CD4-positive, CD25-positive, alpha-beta regulatory T cell (primary cell): ENCODE data around the gene FAM180A. TPM values are rescaled to one million over a fixed set of nuclear protein-coding genes. Genes with fewer than 3 reads are reported as not detected.

ENCODE experiments used
- ATAC-seq, 2 donors: fragments of 150-1000 bp; cut with Tn5 transposase; one replicate each; pipeline ENCODE4 v1.10.0; 2021; ENCODE audit warnings: low read depth in 2 of 2, moderate number of reproducible peaks in 2 of 2, moderate library complexity in 1 of 2
- DNase-seq, 3 donors: peaks; one replicate each; pipeline versions ENCODE4 v3.0.0 to v3.0.0-alpha.2; 2012 to 2022; ENCODE audit warnings: mixed read lengths in 1 of 3
- H3K27ac ChIP-seq: one replicate; pipeline ENCODE4 v1.7.0; 2013; ENCODE audit warnings: mild to moderate bottlenecking, low read length; ENCODE audit not compliant: insufficient read depth, poor library complexity, severe bottlenecking
- H3K27me3 ChIP-seq: one replicate; pipeline ENCODE4 v1.7.0; 2013; ENCODE audit warnings: low read length; ENCODE audit not compliant: control insufficient read depth, insufficient read depth
- H3K36me3 ChIP-seq: one replicate; pipeline ENCODE4 v1.7.0; 2013; ENCODE audit warnings: mild to moderate bottlenecking, low read length, moderate library complexity; ENCODE audit not compliant: control insufficient read depth, insufficient read depth
- H3K4me1 ChIP-seq: 2 replicates; pipeline ENCODE4 v1.7.0; 2013; ENCODE audit warnings: mild to moderate bottlenecking, low read length; ENCODE audit not compliant: insufficient read depth, control insufficient read depth, poor library complexity, severe bottlenecking
- H3K4me3 ChIP-seq: one replicate; pipeline ENCODE4 v1.7.0; 2013; ENCODE audit warnings: low read depth, mild to moderate bottlenecking, low read length, moderate library complexity
- H3K9me3 ChIP-seq, 2 experiments: 1 replicate in 1 of 2; 2 replicates in 1 of 2; pipeline ENCODE4 v1.7.0; 2013; ENCODE audit warnings: low read length in 2 of 2, mild to moderate bottlenecking in 1 of 2, moderate library complexity in 1 of 2; ENCODE audit not compliant: control insufficient read depth in 2 of 2
- H3K27ac Mint-ChIP-seq, 3 donors: one replicate each; pipeline ENCODE4 v1.8.0; 2020 to 2022; ENCODE audit warnings: mild to moderate bottlenecking in 3 of 3, mixed read lengths in 3 of 3, moderate library complexity in 2 of 3
- H3K27me3 Mint-ChIP-seq: one replicate; pipeline ENCODE4 v1.8.0; 2022; ENCODE audit warnings: mild to moderate bottlenecking, mixed read lengths
- H3K36me3 Mint-ChIP-seq: one replicate; pipeline ENCODE4 v1.8.0; 2020; ENCODE audit warnings: mixed read lengths
- H3K4me1 Mint-ChIP-seq, 4 donors: one replicate each; pipeline ENCODE4 v1.8.0; 2020 to 2022; ENCODE audit warnings: mixed read lengths in 4 of 4, mild to moderate bottlenecking in 1 of 4
- H3K4me3 Mint-ChIP-seq, 4 donors: one replicate each; pipeline ENCODE4 v1.8.0; 2020 to 2022; ENCODE audit warnings: mild to moderate bottlenecking in 4 of 4, mixed read lengths in 4 of 4, moderate library complexity in 3 of 4
- H3K9me3 Mint-ChIP-seq, 7 donors: one replicate each; pipeline ENCODE4 v1.8.0; 2020 to 2022; ENCODE audit warnings: mixed read lengths in 7 of 7, mild to moderate bottlenecking in 3 of 7, moderate library complexity in 2 of 7
- polyA plus RNA-seq, 4 donors: library from polyadenylated mRNA; unstranded; fragments of 300-500 nt; fragmentation: Illumina TruSeq; gene quantifications; one replicate each; pipeline ENCODE4 v1.2.3, GENCODE V29; 2021
- total RNA-seq: library from RNA; stranded (reverse); gene quantifications from one replicate; pipeline ENCODE4 v1.2.3, GENCODE V29; 2022

FAM180A gene
- total and polyA plus RNA-seq, 5 donors from 2014 or later, result not detected

DNA sequence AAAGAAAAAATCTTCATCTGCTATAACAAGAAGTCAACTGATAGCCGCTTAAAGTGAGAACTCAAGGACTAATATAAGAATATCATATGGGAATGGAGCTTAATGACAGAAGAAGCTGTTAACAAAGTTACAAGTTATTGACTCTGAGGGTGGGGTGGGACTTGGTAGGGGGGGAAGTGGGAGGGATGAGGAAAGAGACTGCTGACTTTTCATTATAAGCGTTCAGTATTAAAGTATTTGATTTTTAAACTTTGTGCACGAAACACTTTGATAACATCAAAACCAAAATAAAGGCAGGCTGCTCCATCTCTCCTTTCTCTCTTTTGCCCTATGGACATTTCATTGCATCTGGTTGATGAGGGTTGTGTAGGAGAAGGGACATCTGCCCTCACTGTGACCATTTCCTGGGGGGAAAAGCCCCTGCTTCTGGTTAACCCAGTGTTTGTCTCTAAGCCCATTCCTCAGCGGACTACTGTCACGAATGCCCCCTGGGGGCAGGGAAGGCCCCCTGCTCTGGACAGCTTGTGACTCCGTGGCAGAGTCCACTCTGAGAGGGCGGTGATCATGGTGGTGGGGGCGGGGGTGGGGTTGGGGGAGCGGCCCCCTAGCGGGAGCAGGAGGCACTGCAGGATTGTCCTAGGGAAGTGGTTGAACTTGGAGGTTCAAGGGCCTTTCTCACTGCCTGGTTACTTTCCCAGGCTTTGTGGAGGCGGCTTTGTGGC is 38.0 kb downstream of the FAM180A start:
- Histone ChIP-seq H3K4me3 (no peak overlapping the region), H3K4me1 (no peaks in the 10 kb centered on the region), H3K27me3 (no peaks in the 10 kb centered on the region), H3K9me3 (no peaks in the 10 kb centered on the region), H3K36me3 (no peaks in the 10 kb centered on the region), H3K27ac (no peak overlapping the region)
- Mint-ChIP-seq H3K36me3 (no peaks in the 10 kb centered on the region), H3K4me3 (no peak overlapping the region), H3K9me3 (no peaks in the 10 kb centered on the region), H3K4me1 (no peaks in the 10 kb centered on the region), H3K27ac (no peak overlapping the region), H3K27me3 (no peaks in the 10 kb centered on the region)
- peak in 1 of 3 donors; percentile 21 for DNase-seq
- no peak for ATAC-seq

DNA sequence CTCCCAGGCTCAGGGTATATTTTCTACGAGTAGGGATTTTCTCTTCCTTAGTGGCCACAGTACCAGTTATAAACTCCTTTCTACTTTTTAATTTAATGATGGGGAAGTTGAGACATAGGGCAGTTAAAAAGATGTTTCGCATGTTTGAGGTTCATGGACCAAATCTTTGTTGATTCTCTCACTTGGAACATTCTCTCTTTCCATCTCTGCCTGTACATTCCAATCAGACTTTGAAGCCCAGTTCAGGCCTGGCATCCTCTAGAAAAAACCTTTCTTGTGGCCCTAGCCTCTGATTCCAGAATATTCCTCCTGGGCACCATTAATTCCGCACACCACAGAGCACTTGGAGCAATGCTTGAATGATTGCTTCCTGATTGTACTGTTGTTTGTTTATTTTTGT is 39.1 kb downstream of the FAM180A start:
- no peaks in the 10 kb centered on the region for H3K36me3 Mint-ChIP-seq
- Histone ChIP-seq H3K4me1 (no peaks in the 10 kb centered on the region), H3K9me3 (no peaks in the 10 kb centered on the region), H3K27me3 (no peaks in the 10 kb centered on the region), H3K36me3 (no peaks in the 10 kb centered on the region), H3K27ac (no peak overlapping the region), H3K4me3 (no peak overlapping the region)
- H3K4me3 Mint-ChIP-seq, result no peak overlapping the region
- ATAC-seq (no peak), DNase-seq (no peak)
- no peaks in the 10 kb centered on the region for H3K4me1 Mint-ChIP-seq
- no peak overlapping the region for H3K27ac Mint-ChIP-seq
- H3K9me3 Mint-ChIP-seq, result no peaks in the 10 kb centered on the region
- no peaks in the 10 kb centered on the region for H3K27me3 Mint-ChIP-seq

DNA sequence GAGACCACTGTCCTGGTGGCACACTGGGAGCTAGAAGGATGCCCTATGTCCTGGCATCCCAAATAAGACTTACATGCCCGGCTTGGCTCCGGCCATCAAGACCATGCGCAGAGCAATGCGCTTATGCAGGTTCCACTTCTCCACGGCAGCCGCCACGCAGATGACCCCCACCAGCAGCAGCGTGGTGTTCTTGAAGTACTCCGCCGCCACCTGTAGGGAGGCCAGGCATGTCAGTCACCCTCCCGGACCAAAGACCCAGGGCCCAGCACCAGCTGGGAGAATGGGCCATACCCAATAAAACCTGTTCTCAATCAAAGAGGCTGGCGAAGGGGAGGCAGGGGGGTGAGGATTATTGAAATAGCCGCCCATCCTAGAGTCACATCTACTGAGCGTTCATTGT is 40.6 kb downstream of the FAM180A start:
- no peaks in the 10 kb centered on the region for H3K27me3 ChIP-seq
- no peaks in the 10 kb centered on the region for H3K4me1 ChIP-seq
- Mint-ChIP-seq H3K36me3 (no peaks in the 10 kb centered on the region), H3K4me1 (no peaks in the 10 kb centered on the region), H3K4me3 (no peak overlapping the region), H3K27me3 (no peaks in the 10 kb centered on the region), H3K9me3 (no peaks in the 10 kb centered on the region), H3K27ac (no peak overlapping the region)
- ATAC-seq (no peak), DNase-seq (no peak)
- H3K27ac ChIP-seq, result no peak overlapping the region
- H3K36me3 ChIP-seq, result no peaks in the 10 kb centered on the region
- H3K4me3 ChIP-seq, result no peak overlapping the region
- H3K9me3 ChIP-seq, result no peaks in the 10 kb centered on the region

DNA sequence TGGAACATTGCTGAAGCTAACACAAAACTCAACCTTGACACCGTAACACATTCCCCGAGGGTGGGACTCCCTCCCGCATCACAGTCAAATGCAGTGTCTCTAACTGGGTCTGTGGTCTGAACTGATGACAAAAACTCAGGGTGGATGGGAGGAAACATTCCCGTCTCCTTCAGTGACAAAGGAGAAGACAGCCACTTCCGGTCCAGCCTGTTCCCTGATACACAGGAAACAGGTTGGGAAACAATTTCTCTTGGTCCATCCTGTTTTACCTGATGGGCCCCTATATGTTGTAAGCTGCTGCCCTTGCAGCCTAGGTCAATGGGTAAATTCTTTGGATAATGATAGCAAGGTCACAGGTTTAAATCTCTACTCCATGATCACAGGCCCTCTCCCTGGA is 41.0 kb downstream of the FAM180A start:
- no peaks in the 10 kb centered on the region for H3K4me1 Mint-ChIP-seq

DNA sequence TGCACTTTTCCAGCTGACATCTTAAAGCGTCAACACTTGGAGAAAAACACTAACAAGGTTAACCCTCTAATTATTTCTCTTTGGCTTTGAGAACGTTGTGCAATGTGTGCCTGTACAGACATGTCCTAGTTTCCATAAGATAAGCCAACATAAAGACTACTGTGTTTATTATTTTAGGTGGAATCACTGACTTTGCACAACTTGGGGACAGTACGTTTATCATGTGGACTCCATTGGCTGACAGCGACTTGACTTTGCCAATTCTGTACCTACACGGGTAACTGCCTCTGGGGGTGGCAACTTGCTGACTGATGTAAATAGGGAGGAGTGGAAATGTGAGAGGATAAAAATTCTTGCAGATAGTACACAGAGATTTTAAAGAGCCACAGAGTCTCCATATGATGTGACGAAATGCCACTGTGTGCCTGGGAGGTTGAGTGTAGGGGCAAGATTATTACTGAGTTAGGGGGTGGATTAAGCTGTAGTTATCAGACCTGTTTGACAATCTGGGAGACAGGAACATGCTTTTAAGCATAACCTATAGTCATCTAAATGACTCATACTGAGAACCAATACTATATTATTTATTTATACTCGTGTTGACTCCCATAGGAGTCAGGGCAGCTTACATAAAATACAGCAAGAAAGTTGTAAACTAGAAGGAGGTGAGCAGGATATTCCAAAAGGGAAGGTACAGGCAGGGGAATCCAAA is 41.6 kb downstream of the FAM180A start:
- ATAC-seq (no peak), DNase-seq (no peak)
- Histone ChIP-seq H3K4me3 (no peak overlapping the region), H3K27ac (no peak overlapping the region), H3K4me1 (no peaks in the 10 kb centered on the region), H3K27me3 (no peaks in the 10 kb centered on the region), H3K9me3 (no peaks in the 10 kb centered on the region), H3K36me3 (no peaks in the 10 kb centered on the region)
- H3K4me1 Mint-ChIP-seq, result no peaks in the 10 kb centered on the region
- H3K36me3 Mint-ChIP-seq, result no peaks in the 10 kb centered on the region
- H3K27me3 Mint-ChIP-seq, result no peaks in the 10 kb centered on the region
- H3K9me3 Mint-ChIP-seq, result no peaks in the 10 kb centered on the region
- no peak overlapping the region for H3K4me3 Mint-ChIP-seq
- no peak overlapping the region for H3K27ac Mint-ChIP-seq

More for the DNA sequence above, 41.0 kb downstream of the FAM180A start:
- no peak overlapping the region for H3K4me3 ChIP-seq
- H3K27ac ChIP-seq, result no peak overlapping the region
- H3K27ac Mint-ChIP-seq, result no peak overlapping the region
- no peak overlapping the region for H3K4me3 Mint-ChIP-seq
- H3K36me3 ChIP-seq, result no peaks in the 10 kb centered on the region
- H3K9me3 ChIP-seq, result no peaks in the 10 kb centered on the region
- H3K4me1 ChIP-seq, result no peaks in the 10 kb centered on the region
- no peaks in the 10 kb centered on the region for H3K36me3 Mint-ChIP-seq
- no peaks in the 10 kb centered on the region for H3K27me3 ChIP-seq
- H3K9me3 Mint-ChIP-seq, result no peaks in the 10 kb centered on the region
- ATAC-seq, result no peak
- no peaks in the 10 kb centered on the region for H3K27me3 Mint-ChIP-seq
- no peak for DNase-seq

DNA sequence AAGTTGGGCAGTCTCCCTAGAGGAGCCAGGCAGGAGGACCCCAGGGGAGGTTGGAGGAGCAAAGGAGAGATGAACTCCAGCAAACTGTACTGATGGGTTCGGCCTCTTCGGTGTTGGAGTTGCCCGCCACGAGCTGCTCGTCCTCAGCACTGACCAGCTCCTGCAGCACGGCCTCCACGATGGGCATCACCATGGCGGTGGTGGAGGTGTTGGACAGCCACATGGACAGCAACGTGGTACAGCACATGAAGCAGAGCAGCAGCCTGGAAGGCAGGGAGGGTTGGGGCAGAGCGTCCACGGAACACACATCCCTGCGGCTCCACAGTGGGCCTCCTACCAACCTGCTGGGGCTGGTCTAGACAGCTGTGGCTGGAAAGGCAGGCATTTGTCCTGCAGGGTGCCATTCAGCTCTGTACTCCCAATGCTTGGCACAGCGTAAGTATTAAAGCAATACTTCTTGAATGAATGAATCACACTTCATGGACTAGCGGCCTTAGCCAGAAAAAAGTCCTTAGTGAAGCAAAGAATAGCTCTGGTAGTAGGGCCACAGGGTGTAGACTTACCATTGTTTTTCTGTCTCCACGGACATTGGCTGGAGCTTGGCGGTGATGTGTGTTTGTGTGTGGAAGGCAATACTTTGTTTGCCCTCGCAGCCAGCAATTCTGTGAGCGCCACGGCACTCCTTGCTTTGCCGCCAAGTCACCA is 42.4 kb downstream of the FAM180A start:
- H3K27ac Mint-ChIP-seq, result no peak overlapping the region
- no peak for ATAC-seq
- H3K27ac ChIP-seq, result no peak overlapping the region

DNA sequence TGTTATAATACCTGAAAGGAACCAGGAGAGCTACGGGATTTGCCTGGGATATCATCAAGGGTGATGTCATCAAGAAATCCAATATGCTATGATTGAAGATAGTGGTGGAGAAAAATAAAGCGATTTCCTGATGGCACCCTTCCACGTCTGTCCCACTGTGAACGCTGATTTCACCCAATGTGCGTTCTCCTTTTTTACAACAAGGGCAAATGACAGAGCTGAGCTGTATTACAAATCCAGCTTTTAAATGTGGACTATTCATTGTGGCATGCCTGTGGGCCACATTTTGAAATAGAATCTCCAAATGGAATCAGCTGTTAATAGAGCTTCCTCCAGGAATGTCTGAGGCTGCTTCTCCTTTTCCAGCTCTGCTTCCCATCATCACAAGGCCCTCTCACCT is 43.9 kb downstream of the FAM180A start:
- Histone ChIP-seq H3K27me3 (no peaks in the 10 kb centered on the region), H3K27ac (no peak overlapping the region), H3K4me1 (no peaks in the 10 kb centered on the region), H3K9me3 (no peaks in the 10 kb centered on the region), H3K4me3 (no peak overlapping the region), H3K36me3 (no peaks in the 10 kb centered on the region)
- Mint-ChIP-seq H3K27ac (no peak overlapping the region), H3K4me1 (no peaks in the 10 kb centered on the region), H3K4me3 (no peak overlapping the region), H3K9me3 (no peaks in the 10 kb centered on the region), H3K27me3 (no peaks in the 10 kb centered on the region), H3K36me3 (peaks cover 8% of the 10 kb centered on the region)
- DNase-seq (no peak), ATAC-seq (no peak)

More for the DNA sequence above, 42.4 kb downstream of the FAM180A start:
- no peaks in the 10 kb centered on the region for H3K9me3 ChIP-seq
- Mint-ChIP-seq H3K36me3 (peaks cover 4% of the 10 kb centered on the region), H3K4me1 (no peaks in the 10 kb centered on the region), H3K27me3 (no peaks in the 10 kb centered on the region), H3K4me3 (no peak overlapping the region), H3K9me3 (no peaks in the 10 kb centered on the region)
- no peak for DNase-seq
- no peaks in the 10 kb centered on the region for H3K36me3 ChIP-seq
- H3K4me3 ChIP-seq, result no peak overlapping the region
- H3K27me3 ChIP-seq, result no peaks in the 10 kb centered on the region
- no peaks in the 10 kb centered on the region for H3K4me1 ChIP-seq
